ENCODE measurements around the gene SDE2.

- TF ChIP-seq TAF1 (IDR thresholded peaks at IDR 0.05; ENCODE audit: borderline replicate concordance, insufficient read depth, low read length) (no peak), REST (IDR thresholded peaks at IDR 0.05; ENCODE audit: insufficient read depth in 1 of 2, low read depth in 2 of 2, low read length in 2 of 2) (no peak)
These were observed 26.0 kb downstream of the SDE2 start for GRCh38 chr1:225973158-225973557.
